AG09319 (cell line): Measurements from ENCODE around the gene SVOP.

Source experiments
- DNase-seq: peaks from one replicate; pipeline ENCODE4 v3.0.0-alpha.2; 2010; ENCODE audit warnings: low read depth; ENCODE audit errors: extremely low read depth
- TF ChIP-seq, protein P1 (sequence below): IDR thresholded peaks from 2 replicates; pipeline ENCODE4 v1.5.1; 2011; ENCODE audit warnings: low read depth, mild to moderate bottlenecking, inconsistent platforms, low read length, moderate library complexity

SVOP gene

DNA sequence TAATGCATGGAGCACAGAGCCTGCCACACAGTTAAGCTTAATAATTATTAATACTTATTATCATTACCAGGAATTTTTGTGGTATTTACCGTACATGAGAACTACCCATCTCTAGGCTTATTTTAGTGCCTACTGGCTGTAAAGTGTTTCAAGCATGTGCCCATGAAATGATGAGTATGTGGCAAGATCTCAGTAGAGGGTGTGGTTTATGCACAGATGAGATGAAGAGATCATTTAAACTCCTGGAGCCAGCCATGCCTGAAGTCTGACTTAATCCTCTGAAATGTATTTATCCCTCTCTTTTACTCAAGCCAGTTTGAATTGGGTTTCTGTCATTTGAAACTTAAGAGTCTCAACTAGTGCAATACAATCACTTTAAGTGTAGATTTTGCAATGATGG lies 80.7 kb downstream of the SVOP start:
- TF ChIP-seq, protein P1, sequence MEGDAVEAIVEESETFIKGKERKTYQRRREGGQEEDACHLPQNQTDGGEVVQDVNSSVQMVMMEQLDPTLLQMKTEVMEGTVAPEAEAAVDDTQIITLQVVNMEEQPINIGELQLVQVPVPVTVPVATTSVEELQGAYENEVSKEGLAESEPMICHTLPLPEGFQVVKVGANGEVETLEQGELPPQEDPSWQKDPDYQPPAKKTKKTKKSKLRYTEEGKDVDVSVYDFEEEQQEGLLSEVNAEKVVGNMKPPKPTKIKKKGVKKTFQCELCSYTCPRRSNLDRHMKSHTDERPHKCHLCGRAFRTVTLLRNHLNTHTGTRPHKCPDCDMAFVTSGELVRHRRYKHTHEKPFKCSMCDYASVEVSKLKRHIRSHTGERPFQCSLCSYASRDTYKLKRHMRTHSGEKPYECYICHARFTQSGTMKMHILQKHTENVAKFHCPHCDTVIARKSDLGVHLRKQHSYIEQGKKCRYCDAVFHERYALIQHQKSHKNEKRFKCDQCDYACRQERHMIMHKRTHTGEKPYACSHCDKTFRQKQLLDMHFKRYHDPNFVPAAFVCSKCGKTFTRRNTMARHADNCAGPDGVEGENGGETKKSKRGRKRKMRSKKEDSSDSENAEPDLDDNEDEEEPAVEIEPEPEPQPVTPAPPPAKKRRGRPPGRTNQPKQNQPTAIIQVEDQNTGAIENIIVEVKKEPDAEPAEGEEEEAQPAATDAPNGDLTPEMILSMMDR, result no peak

GRCh38 chr12:108939594-108939993 lies 81.3 kb downstream of the SVOP start:
- TF ChIP-seq, protein P1, result no peak
- DNase-seq, result no peak

More for the DNA sequence above, 80.7 kb downstream of the SVOP start:
- DNase-seq, result no peak

GRCh38 chr12:108938247-108938924 lies 82.5 kb downstream of the SVOP start:
- TF ChIP-seq, protein P1, result no peak

DNA sequence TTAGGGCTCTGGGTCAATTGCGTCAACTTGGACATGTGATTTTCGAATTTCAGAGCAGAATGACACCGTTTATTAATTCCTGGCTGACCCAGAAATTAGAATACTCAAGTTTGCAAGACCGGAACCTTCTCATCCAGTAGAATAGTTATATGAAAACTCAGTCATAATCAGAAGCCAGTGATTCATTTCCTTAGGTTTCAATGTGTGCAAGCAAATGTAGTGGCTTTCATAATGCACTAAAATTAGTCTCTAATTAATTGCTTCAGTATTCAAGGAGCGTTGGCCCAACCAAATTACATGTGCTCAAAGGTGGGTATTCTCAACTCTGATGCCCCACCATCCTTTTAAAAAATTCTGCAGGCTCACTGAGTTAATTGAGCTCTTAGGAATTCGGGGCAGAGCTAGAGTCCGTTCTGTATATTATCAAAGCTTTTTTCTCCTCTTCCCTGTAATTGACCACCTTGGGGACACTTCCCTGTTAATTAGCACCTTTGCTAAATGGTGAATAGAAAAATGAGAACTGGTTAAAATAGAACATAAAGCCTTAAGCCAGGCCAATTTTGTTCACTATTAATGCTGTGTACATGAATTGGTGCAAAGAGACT lies 85.6 kb downstream of the SVOP start:
- no peak for DNase-seq
- TF ChIP-seq, protein P1, result no peak

More at GRCh38 chr12:108938247-108938924, 82.5 kb downstream of the SVOP start:
- DNase-seq, result no peak

DNA sequence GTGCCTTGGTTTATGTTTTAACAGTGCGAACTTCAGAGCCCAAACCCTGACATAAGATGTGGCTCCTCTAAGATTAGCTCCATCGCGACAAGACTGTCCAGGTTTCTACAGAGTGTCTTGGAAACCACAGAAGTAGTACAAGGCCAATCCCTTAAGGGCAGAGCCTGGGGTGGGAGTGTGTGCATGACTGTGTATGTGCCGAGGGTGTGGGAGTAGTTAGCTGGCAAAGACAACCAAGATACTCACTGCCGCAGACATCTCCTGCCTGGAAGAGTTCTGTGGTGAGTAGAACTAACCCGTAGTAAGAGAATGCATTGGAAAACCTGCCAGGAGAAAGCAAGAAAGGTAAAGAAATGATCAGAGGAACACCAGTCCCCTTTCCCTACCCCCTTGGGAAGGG lies 86.9 kb downstream of the SVOP start:
- DNase-seq, result no peak
- TF ChIP-seq, protein P1, result no peak

DNA sequence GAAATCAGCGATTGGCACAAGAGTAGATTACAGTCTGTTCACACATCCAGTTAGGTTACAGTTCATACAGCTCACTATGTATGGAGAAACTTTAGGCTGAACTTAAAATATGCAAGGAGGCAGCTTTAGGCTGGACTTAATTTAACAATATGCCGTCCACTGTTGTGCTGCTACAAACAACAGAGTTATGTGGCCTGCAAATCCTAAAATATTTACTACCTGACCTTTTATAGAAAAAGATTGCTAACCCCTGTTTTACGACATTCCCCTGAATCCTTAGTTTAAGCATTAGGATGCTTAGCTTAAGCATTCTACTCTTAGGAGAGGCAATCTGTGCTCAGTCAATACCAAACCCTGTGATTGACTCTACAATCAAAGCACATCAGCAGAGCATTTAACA lies 90.1 kb downstream of the SVOP start:
- no peak for DNase-seq
- TF ChIP-seq, protein P1, result no peak

DNA sequence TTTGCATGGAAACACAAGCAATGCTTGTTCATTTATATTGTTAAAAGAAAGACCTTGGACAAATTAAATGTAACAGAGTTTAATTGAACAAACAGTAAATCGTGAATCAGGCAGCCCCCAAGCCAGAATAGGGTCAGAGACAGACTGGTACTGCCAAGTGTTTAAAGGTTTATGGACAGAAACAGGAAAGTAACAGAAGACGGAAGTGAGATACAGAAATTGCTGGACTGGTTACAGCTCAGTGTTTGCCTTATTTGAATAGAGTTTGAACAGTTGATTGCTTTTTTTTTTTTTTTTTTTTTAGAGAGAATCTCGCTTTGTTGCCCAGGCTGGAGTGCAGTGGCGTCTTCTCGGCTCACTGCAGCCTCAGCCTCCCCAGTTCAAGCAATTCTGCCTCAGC lies 90.7 kb downstream of the SVOP start:
- DNase-seq, result no peak
- TF ChIP-seq, protein P1, result no peak
